ENCODE measurements around the gene UBL7.

Gene UBL7

GRCh38 chr15:74441248-74441941 is 19.6 kb downstream of the UBL7 start:
- H3K36me3 ChIP-seq: peaks cover 10 to 24% (median 14%) of the 10 kb centered on the region in 3 donors
- H3K4me3 ChIP-seq: no peak overlapping the region
- H3K4me1 ChIP-seq: no peaks in the 10 kb centered on the region
- H3K27ac ChIP-seq: no peak overlapping the region
- TF ChIP-seq, protein P1, sequence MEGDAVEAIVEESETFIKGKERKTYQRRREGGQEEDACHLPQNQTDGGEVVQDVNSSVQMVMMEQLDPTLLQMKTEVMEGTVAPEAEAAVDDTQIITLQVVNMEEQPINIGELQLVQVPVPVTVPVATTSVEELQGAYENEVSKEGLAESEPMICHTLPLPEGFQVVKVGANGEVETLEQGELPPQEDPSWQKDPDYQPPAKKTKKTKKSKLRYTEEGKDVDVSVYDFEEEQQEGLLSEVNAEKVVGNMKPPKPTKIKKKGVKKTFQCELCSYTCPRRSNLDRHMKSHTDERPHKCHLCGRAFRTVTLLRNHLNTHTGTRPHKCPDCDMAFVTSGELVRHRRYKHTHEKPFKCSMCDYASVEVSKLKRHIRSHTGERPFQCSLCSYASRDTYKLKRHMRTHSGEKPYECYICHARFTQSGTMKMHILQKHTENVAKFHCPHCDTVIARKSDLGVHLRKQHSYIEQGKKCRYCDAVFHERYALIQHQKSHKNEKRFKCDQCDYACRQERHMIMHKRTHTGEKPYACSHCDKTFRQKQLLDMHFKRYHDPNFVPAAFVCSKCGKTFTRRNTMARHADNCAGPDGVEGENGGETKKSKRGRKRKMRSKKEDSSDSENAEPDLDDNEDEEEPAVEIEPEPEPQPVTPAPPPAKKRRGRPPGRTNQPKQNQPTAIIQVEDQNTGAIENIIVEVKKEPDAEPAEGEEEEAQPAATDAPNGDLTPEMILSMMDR (IDR thresholded peaks at IDR 0.05): no peak
- intact Hi-C loops (cut with DNase I; ENCODE audit: low total_unique reads): no loop called here
- no peaks in the 10 kb centered on the region for H3K9me3 ChIP-seq
- no peak for DNase-seq
- H3K27me3 ChIP-seq: no peaks in the 10 kb centered on the region

- TF ChIP-seq, protein P1 (IDR thresholded peaks at IDR 0.05): peak; percentile 86 to 89
- no peaks in the 10 kb centered on the region for H3K36me3 ChIP-seq
- peaks cover 0 to 6% (median 4%) of the 10 kb centered on the region in 4 donors for H3K4me1 ChIP-seq
- H3K9me3 ChIP-seq: no peaks in the 10 kb centered on the region
- H3K27me3 ChIP-seq: no peaks in the 10 kb centered on the region
- no peak overlapping the region for H3K27ac ChIP-seq
- peak; percentile 63 to 77 for DNase-seq
- H3K4me3 ChIP-seq: no peak overlapping the region
- intact Hi-C loops (cut with DNase I; ENCODE audit: low total_unique reads): no loop called here
Measured at GRCh38 chr15:74438721-74439316, 22.1 kb downstream of the UBL7 start.

DNA sequence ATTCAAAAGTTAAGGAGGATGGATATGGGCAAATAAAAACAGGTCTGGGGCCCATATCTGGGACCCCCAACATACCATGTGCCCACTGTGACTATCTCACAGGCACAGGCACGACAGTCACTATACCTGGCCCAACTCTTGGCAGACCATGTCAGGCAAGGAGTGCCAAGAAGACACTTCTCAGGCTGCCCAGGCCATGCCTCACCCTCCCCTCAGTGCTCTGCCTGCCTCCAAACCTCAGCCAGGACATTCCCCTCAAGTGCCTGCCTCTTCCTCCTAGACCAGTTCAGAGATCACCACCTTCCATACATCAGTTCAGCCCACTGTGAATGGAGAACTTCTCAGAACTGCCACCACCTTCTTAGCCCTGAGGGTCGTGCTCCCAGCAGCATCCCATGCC is 22.8 kb downstream of the UBL7 start:
- intact Hi-C loops (cut with DNase I; ENCODE audit: low total_unique reads): no loop called here
- no peak for DNase-seq
- H3K4me3 ChIP-seq: no peak overlapping the region

DNA sequence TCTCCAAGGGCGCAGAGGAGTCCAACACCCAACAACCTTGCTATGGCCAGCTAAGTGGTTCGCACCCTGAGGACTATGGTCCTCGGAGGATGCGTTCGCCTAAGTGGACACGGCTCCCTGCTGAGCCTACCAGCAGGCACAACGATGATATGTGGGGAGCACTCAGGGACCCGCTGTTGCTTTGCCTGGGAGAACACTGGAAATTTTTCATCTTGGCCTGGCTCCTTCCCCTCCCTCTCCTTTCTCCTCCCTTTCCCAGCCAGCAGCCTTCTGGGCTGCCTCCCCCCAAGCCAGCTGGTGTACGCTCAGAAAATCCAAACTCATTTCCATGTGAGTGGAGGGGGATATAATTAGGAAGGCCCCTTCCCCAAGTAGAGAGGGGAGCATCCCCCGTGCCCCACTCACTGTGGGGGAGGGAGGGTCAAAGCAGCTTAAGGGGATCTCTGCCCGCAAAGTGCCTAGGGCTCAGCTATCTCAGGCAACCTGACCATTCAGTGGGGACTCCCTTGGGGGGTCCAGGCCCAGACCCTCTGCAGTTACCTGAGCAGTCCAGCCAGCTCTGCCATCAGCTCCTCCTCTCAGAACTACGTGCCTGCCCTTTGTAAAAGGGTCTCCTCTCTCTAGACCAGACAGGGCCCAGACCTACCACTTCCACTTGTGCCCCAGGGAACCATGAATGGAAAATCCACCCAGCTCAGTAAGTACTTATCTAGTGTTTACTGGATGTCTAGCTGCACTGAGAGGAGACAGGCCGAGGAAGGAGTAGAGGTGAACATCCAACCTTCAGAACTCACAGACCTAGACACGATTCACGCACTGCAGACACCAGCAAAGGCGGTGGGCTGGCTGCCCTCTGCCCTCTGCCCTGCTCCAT is 26.5 kb downstream of the UBL7 start:
- TF ChIP-seq, protein P1 (IDR thresholded peaks at IDR 0.05): no peak
- peaks cover 0 to 19% (median 18%) of the 10 kb centered on the region in 4 donors for H3K4me1 ChIP-seq
- peak overlapping the region; percentile 56 to 87 for H3K4me3 ChIP-seq
- no peaks in the 10 kb centered on the region for H3K9me3 ChIP-seq
- intact Hi-C loops (cut with DNase I; ENCODE audit: low total_unique reads): loop anchor here (2.0 kb wide), 1 partner anchor 58 kb away; no protein-coding TSS in a partner anchor
- DNase-seq: peak in 1 of 2 donors; percentile 28
- H3K27me3 ChIP-seq: peaks cover 0 to 39% of the 10 kb centered on the region in 2 donors
- peak overlapping the region in 1 of 2 donors; percentile 49 for H3K27ac ChIP-seq
- no peaks in the 10 kb centered on the region for H3K36me3 ChIP-seq

More for the DNA sequence above, 22.8 kb downstream of the UBL7 start:
- TF ChIP-seq, protein P1 (IDR thresholded peaks at IDR 0.05): no peak
- H3K27ac ChIP-seq: no peak overlapping the region
- H3K27me3 ChIP-seq: peaks cover 0 to 2% of the 10 kb centered on the region in 2 donors
- H3K9me3 ChIP-seq: no peaks in the 10 kb centered on the region
- H3K36me3 ChIP-seq: no peaks in the 10 kb centered on the region
- H3K4me1 ChIP-seq: peaks cover 0 to 10% (median 8%) of the 10 kb centered on the region in 4 donors

DNA sequence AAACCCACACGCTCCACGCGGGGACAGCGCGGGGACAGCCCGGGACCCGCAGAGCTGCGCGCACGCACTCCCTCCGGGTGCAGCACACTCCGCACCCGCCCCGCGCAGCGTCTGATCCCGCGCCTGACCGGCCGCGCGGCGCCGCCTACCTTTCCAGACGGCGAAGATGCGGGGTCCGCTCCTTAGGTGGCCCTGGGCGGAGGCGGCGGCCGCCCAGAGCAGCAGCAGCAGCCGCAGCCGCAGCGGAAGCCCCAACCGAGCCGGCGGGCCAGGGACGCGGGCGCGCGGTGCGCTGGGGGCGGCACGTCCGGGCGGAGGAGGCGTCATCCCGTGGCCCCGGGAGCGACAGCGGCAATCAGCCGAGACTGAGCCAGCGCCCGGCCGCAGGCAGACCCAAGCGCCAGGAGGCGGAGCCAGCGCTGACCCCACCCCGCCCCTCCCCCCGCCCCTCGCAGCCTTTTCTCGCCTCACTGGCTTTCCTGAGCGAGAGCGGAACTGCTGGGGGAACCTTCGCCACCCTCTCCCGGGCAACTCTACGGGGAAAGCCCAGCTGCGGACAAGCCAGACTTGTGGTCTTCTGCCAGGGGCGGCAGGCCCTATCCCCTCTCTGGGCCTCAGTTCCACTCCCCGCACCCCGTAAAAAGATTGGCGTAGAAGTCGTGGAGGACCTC is 27.2 kb downstream of the UBL7 start, which contains the start of gene SEMA7A:
Gene SEMA7A, minus strand, starts transcription at position 367 of the 671 bp plus-strand sequence. Its CDS starts 40 bp downstream, at position 327.
- peaks cover 0 to 19% (median 18%) of the 10 kb centered on the region in 4 donors for H3K4me1 ChIP-seq
- peak within 1 kb of the TSS; percentile 33 to 49 for H3K27ac ChIP-seq
- H3K36me3 ChIP-seq: no peaks in the 10 kb centered on the region
- H3K27me3 ChIP-seq: peaks cover 0 to 47% of the 10 kb centered on the region in 2 donors
- no peaks in the 10 kb centered on the region for H3K9me3 ChIP-seq
- TF ChIP-seq, protein P1 (IDR thresholded peaks at IDR 0.05): no peak
- intact Hi-C loops (cut with DNase I; ENCODE audit: low total_unique reads): loop anchor here (2.0 kb wide), 1 partner anchor 57 kb away; no protein-coding TSS in a partner anchor
- peak; percentile 64 to 89 for DNase-seq
- peak within 1 kb of the TSS; percentile 56 to 87 for H3K4me3 ChIP-seq

Data from tibial artery (tissue), 4 donors.